Measurements from ENCODE around the gene DNAJA3.
A peak's percentile ranks its signal among the peaks of the same experiment; 100 is the strongest.

Gene DNAJA3

GRCh38 chr16:4403133-4403949 lies 22.3 kb upstream of the DNAJA3 start:
- no peak overlapping the region for H3K4me3 ChIP-seq (ENCODE audit: low read depth, low read length)
- TF ChIP-seq, protein P1, sequence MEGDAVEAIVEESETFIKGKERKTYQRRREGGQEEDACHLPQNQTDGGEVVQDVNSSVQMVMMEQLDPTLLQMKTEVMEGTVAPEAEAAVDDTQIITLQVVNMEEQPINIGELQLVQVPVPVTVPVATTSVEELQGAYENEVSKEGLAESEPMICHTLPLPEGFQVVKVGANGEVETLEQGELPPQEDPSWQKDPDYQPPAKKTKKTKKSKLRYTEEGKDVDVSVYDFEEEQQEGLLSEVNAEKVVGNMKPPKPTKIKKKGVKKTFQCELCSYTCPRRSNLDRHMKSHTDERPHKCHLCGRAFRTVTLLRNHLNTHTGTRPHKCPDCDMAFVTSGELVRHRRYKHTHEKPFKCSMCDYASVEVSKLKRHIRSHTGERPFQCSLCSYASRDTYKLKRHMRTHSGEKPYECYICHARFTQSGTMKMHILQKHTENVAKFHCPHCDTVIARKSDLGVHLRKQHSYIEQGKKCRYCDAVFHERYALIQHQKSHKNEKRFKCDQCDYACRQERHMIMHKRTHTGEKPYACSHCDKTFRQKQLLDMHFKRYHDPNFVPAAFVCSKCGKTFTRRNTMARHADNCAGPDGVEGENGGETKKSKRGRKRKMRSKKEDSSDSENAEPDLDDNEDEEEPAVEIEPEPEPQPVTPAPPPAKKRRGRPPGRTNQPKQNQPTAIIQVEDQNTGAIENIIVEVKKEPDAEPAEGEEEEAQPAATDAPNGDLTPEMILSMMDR (IDR thresholded peaks at IDR 0.05; ENCODE audit: borderline replicate concordance, insufficient read depth, low read depth, low read length) = no peak

DNA sequence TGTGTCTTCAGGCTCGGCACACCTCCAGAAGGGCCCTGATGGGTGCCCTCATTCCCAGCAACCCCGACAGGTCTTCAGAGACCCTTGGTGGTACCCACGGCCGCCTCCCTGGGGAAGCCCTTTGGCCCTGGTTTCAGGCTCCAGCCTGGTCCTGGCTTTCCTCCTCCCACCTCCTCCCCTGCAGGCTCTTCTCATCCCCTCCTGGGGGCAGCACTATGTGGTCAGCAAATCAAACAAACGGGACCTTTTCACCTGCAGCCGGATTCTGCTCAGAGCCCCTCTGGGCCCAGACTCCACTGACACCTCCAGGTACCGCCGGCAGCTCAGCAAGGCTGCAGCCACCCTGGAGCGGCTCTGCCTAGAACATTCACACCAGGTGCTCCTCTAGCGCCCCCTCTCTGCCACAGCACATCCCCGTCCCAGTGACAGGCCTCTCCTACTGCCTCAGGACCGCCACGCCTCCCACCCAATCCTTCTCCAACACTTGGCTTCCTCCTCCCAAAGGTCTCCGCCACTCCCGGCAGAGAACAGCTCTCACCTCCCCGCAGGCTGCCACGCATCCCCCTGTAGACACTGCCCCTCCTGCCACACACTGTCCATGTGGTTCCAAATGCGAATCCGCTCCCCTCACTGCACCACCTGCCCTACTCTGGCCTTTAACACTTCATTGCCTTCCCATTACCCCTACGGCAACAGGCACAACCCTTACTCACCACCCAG lies 21.3 kb upstream of the DNAJA3 start:
- TF ChIP-seq, protein P1 (IDR thresholded peaks at IDR 0.05; ENCODE audit: borderline replicate concordance, insufficient read depth, low read depth, low read length) = peak; percentile 64
- H3K4me3 ChIP-seq (ENCODE audit: low read depth, low read length) = no peak overlapping the region

DNA sequence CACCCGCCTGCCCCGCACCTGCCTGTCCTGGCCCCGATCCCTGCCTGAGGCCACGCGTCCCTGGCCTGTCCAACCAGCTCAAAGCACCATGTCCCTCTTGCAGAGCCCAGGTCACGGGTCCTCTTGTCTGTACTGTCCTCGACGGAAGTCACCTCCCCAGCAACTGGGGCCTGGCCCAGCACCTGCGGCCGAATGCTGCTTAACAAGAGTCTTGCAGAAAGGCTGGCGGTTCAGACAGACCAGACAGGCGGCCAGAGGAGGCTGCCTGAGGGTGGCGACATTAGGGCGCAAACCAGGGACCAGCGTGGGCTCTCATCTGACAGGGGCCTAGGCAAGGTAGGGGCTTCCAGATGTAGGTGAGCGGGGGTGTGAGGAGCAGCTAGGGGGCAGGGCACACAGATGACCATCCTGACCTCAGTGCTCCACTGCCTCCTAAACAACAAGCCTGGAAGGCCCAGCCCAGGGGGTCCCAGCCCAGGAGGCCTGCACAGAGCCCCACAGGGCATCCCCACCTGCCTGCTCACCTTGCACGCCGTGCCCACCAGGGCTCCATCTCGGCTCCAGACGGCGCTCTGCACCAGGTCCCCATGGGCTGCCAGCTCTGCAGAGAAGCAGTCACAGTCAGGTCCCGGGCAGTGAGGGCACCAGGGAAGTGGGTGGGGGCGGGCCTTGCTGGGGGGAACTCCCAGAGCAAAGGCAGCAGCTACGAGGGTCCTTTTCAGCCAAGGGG lies 20.5 kb upstream of the DNAJA3 start:
- H3K4me3 ChIP-seq (ENCODE audit: low read depth, low read length) = no peak overlapping the region
- TF ChIP-seq, protein P1 (IDR thresholded peaks at IDR 0.05; ENCODE audit: borderline replicate concordance, insufficient read depth, low read depth, low read length) = no peak

DNA sequence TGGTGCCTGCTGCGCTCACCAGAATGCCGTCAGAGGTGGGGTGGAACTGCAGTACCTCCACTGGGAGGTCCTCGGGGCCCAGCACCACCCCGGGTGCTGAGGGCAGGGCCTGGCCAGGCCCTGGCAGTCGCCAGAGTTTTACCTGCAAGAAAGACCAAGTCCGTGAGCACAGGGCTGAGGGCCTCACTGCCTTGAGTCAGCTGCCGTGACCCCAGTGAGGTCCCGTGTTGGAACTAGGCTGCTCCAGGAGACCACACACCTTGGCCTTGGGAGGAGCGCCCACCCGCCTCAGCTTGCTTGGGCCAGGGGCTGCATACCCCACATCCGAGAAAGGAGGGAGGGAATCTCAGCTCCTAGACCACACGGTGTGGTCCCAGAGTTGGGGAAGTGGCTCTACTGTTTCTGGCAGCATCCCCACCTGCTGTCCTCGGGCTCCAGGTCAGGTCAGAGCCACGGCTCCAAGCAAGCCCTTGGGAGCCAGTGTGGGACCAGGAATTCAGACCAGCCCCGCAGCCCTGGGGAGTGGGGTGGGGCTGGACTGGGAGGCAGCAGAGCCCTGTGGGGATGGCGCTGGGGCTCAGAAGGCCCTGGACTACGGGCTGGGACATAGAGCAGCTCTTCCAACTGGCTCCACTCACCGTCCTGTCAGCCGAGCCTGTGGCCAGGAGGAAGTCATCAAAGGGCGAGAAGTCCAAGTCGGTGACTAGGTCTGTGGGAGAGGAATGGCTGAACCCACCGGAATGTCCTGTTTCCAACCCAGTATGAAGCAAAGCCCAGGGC lies 17.9 kb upstream of the DNAJA3 start:
- no peak overlapping the region for H3K4me3 ChIP-seq (ENCODE audit: low read depth, low read length)
- TF ChIP-seq, protein P1 (IDR thresholded peaks at IDR 0.05; ENCODE audit: borderline replicate concordance, insufficient read depth, low read depth, low read length) = no peak

DNA sequence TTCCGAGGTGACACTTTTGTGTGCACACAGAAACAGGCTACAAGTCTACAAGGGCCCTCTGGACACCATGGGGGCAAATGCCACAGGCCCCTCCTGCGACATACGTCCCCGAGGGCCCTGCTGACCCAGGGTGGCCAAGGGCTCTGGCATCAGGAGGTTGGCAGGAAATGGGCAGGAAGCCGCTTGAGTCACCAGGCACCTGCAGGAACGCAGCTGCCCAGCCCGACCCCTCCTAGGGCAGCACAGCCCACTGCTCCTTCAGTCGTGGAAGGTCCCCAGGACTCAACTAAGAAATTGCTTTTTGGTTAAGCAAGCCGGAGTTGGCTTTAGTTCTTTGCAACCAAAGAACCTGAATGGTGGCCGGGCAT lies 17.4 kb upstream of the DNAJA3 start:
- TF ChIP-seq, protein P1 (IDR thresholded peaks at IDR 0.05; ENCODE audit: borderline replicate concordance, insufficient read depth, low read depth, low read length) = no peak
- no peak overlapping the region for H3K4me3 ChIP-seq (ENCODE audit: low read depth, low read length)

GRCh38 chr16:4409081-4409932 lies 16.4 kb upstream of the DNAJA3 start:
- H3K4me3 ChIP-seq (ENCODE audit: low read depth, low read length) = no peak overlapping the region
- TF ChIP-seq, protein P1 (IDR thresholded peaks at IDR 0.05; ENCODE audit: borderline replicate concordance, insufficient read depth, low read depth, low read length) = no peak
